HCT116 (cell line): ENCODE results near the gene LRP2.

ENCODE experiments used
- EZH2phosphoT487 ChIP-seq: fragments of 200-600 bp; IDR thresholded peaks from 2 replicates; pipeline ENCODE4 v1.6.1; 2018; ENCODE audit warnings: antibody characterized with exemption, borderline replicate concordance
- TF ChIP-seq, protein P1 (sequence below), 3 experiments: fragments of 200-600 bp in 1 of 3; sonication (generic) in 1 of 3; IDR thresholded peaks in 2 of 3; conservative IDR thresholded peaks in 1 of 3; 2 replicates each; pipeline ENCODE4 v1.5.1; 2012 to 2017; ENCODE audit warnings: low read depth in 2 of 3, low read length in 2 of 3, antibody characterized with exemption in 1 of 3, borderline replicate concordance in 1 of 3, control low read depth in 1 of 3, mild to moderate bottlenecking in 1 of 3, mixed read lengths in 1 of 3, mixed run types in 1 of 3, moderate library complexity in 1 of 3; ENCODE audit not compliant: insufficient read depth in 1 of 3

DNA sequence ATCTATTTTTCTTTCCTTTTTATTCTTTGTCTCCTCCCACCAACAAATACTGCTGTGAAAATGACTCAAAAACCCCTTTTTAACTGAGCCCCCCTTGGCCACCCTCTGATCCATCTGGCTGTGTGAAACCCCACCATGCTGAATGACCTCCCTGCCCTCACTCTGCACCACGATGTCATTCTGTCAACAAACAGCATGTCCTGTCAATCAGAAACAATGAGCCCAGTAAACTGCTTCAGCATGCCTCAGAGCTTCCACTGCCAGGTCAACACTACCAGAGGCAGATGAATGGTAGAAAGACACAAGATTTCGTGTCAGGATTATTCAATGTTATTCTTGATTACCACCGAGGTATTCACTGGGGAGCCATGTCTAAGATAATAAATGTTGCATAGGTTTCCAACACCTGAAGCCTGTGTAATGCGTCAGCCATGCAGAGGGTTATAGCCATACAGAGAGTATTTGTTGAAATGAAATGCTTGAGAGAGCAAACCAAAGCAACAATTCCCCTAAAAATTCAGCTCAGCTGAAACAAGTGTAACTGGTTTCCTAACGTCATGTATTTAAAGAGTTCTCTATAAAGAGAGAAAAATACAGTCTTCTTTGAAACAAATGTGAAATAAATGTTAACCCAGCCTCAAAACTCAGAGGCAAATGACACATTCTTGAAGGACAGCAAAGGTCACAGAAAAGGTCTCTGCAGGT, 76.7 kb downstream of the LRP2 start:
- TF ChIP-seq EZH2phosphoT487, result no peak
- TF ChIP-seq, protein P1, sequence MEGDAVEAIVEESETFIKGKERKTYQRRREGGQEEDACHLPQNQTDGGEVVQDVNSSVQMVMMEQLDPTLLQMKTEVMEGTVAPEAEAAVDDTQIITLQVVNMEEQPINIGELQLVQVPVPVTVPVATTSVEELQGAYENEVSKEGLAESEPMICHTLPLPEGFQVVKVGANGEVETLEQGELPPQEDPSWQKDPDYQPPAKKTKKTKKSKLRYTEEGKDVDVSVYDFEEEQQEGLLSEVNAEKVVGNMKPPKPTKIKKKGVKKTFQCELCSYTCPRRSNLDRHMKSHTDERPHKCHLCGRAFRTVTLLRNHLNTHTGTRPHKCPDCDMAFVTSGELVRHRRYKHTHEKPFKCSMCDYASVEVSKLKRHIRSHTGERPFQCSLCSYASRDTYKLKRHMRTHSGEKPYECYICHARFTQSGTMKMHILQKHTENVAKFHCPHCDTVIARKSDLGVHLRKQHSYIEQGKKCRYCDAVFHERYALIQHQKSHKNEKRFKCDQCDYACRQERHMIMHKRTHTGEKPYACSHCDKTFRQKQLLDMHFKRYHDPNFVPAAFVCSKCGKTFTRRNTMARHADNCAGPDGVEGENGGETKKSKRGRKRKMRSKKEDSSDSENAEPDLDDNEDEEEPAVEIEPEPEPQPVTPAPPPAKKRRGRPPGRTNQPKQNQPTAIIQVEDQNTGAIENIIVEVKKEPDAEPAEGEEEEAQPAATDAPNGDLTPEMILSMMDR (IDR thresholded peaks at IDR 0.05 in 2 of 3, conservative IDR thresholded peaks at IDR 0.05 in 1 of 3; ENCODE audit: borderline replicate concordance in 1 of 3, insufficient read depth in 1 of 3, low read depth in 2 of 3, low read length in 2 of 3), result no peak
